Loucy (cell line): ENCODE data around the gene DCAF10.

Source experiments
- CTCF ChIP-seq: fragments of 200-600 bp; sonication (generic); conservative IDR thresholded peaks from 2 replicates; pipeline ENCODE4 v1.5.1; 2014; ENCODE audit warnings: mild to moderate bottlenecking, antibody characterized with exemption, low read length
- EZH2phosphoT487 ChIP-seq: fragments of 200-600 bp; IDR thresholded peaks from 2 replicates; pipeline ENCODE4 v1.6.1; 2018; ENCODE audit warnings: antibody characterized with exemption, mild to moderate bottlenecking, moderate library complexity, borderline replicate concordance

DNA sequence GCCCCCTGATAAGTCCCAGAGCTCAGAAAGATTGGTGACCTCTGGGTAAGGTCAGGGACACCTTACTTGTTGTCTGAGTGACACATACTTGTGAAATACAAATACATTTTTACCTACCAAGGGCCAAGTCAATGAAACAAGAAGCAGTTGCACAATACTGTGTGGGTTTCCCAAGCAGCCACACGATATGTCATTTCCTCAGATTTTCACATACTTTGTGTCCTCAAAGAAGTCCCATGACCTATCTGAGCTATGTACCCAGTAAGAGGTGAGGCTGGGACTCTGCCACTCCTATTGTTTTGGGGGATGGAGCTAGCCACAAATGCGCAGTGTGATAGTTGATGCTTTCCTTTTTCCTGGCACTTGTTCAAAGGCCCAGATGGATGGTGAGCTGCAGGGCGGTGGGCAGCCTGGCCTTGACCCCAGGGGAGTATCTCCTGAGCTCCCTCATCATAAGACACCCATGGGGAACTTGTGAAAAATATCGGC is 108.1 kb downstream of the DCAF10 start:
- no peak for TF ChIP-seq CTCF
- TF ChIP-seq EZH2phosphoT487: no peak
